Uterus (tissue), 4 donors: Measurements from ENCODE around the gene AHDC1. TPM values are rescaled to one million over a fixed set of nuclear protein-coding genes. Genes with fewer than 3 reads are reported as not detected.
A peak's percentile ranks its signal among the peaks of the same experiment; 100 is the strongest.

Experiments
- DNase-seq, 2 donors: peaks; one replicate each; pipeline ENCODE4 v3.0.0-alpha.2; 2019 to 2020
- H3K27ac ChIP-seq, 2 donors: fragments of 200-600 bp; sonication (generic); 1 replicate in 1 of 2; 2 replicates in 1 of 2; pipeline ENCODE4 v1.5.1; 2016 to 2018
- H3K27me3 ChIP-seq, 2 donors: fragments of 200-600 bp; sonication (generic); one replicate each; pipeline ENCODE4 v1.5.1; 2018 to 2019; ENCODE audit warnings: control low read depth in 1 of 2
- H3K36me3 ChIP-seq, 2 donors: fragments of 200-600 bp; sonication (generic); one replicate each; pipeline ENCODE4 v1.5.1; 2019; ENCODE audit warnings: control low read depth in 1 of 2
- H3K4me1 ChIP-seq, 2 donors: fragments of 200-600 bp; sonication (generic); one replicate each; pipeline ENCODE4 v1.5.1; 2018 to 2019; ENCODE audit warnings: control low read depth in 1 of 2
- H3K4me3 ChIP-seq, 2 donors: fragments of 200-600 bp; sonication (generic); 1 replicate in 1 of 2; 2 replicates in 1 of 2; pipeline ENCODE4 v1.5.1; 2018 to 2019; ENCODE audit warnings: mild to moderate bottlenecking in 1 of 2
- H3K9me3 ChIP-seq, 2 donors: fragments of 200-600 bp; sonication (generic); one replicate each; pipeline ENCODE4 v1.5.1; 2019; ENCODE audit warnings: control low read depth in 1 of 2
- CTCF ChIP-seq, 4 experiments: fragments of 200-600 bp in 2 of 4; fragments of 450-650 bp in 2 of 4; sonication (generic) in 2 of 4; IDR thresholded peaks; one replicate each; pipeline ENCODE4 v1.5.1; 2016 to 2019; ENCODE audit warnings: antibody characterized with exemption in 4 of 4, mild to moderate bottlenecking in 2 of 4, moderate library complexity in 1 of 4
- POLR2A ChIP-seq, 2 donors: fragments of 450-650 bp; IDR thresholded peaks; one replicate each; pipeline ENCODE4 v1.6.1; 2016; ENCODE audit warnings: antibody characterized with exemption in 2 of 2, mild to moderate bottlenecking in 1 of 2, moderate library complexity in 1 of 2
- intact Hi-C: fragments of 100-400 bp; cut with DNase I; formaldehyde crosslinking; loops from one replicate; pipeline ENCODE4 v1.15.1; 2023; ENCODE audit warnings: low total_unique reads
- total RNA-seq, 4 donors: library from RNA; depleted of rRNA in 3 of 4; stranded (reverse); fragments of >200 nt in 3 of 4; gene quantifications; one replicate each; pipeline versions ENCODE4 v1.1.0 to v1.2.4, GENCODE V29; 2014 to 2023
- donor health status: DM: yes; HTN: yes; CAD: no.

AHDC1 gene
- total RNA-seq, 4 donors from 2014 or later, result 11.2 to 179 (median 50.7) TPM

- DNase-seq, result no peak
- Histone ChIP-seq H3K36me3 (no peaks in the 10 kb centered on the region), H3K4me1 (peaks cover 41 to 66% of the 10 kb centered on the region in 2 donors), H3K27me3 (no peaks in the 10 kb centered on the region), H3K4me3 (no peak overlapping the region), H3K27ac (peak overlapping the region; percentile 92 to 96), H3K9me3 (no peaks in the 10 kb centered on the region)
- no peak for TF ChIP-seq CTCF (IDR thresholded peaks at IDR 0.05)
- no peak for TF ChIP-seq POLR2A (IDR thresholded peaks at IDR 0.05)
- intact Hi-C loops, result no loop called here
Observed at GRCh38 chr1:27560268-27561123, 43.4 kb downstream of the AHDC1 start.

GRCh38 chr1:27559466-27560030 lies 44.4 kb downstream of the AHDC1 start:
- H3K27ac ChIP-seq, result peak overlapping the region; percentile 92 to 96
- intact Hi-C loops, result loop anchor here (5.0 kb wide), 1 partner anchor 48 kb away; no protein-coding TSS in a partner anchor
- H3K4me1 ChIP-seq, result peaks cover 43 to 66% of the 10 kb centered on the region in 2 donors
- H3K36me3 ChIP-seq, result no peaks in the 10 kb centered on the region
- DNase-seq, result no peak
- H3K4me3 ChIP-seq, result no peak overlapping the region
- no peaks in the 10 kb centered on the region for H3K27me3 ChIP-seq
- TF ChIP-seq CTCF (IDR thresholded peaks at IDR 0.05) (no peak), POLR2A (IDR thresholded peaks at IDR 0.05) (no peak)
- H3K9me3 ChIP-seq, result no peaks in the 10 kb centered on the region

GRCh38 chr1:27557596-27558340 lies 46.2 kb downstream of the AHDC1 start:
- H3K4me1 ChIP-seq, result peaks cover 31 to 51% of the 10 kb centered on the region in 2 donors
- H3K4me3 ChIP-seq, result no peak overlapping the region
- TF ChIP-seq CTCF (IDR thresholded peaks at IDR 0.05), result no peak
- H3K27ac ChIP-seq, result peak overlapping the region; percentile 88 to 93
- H3K9me3 ChIP-seq, result no peaks in the 10 kb centered on the region
- H3K36me3 ChIP-seq, result no peaks in the 10 kb centered on the region
- H3K27me3 ChIP-seq, result no peaks in the 10 kb centered on the region
- DNase-seq, result peak in 1 of 2 donors; percentile 42
- intact Hi-C loops, result loop anchor here (2.0 to 5.0 kb wide), 2 partner anchors 50 to 61 kb away; no protein-coding TSS in a partner anchor

GRCh38 chr1:27556781-27557595 lies 47.0 kb downstream of the AHDC1 start:
- no peaks in the 10 kb centered on the region for H3K9me3 ChIP-seq
- no peaks in the 10 kb centered on the region for H3K27me3 ChIP-seq
- H3K4me3 ChIP-seq, result peak overlapping the region in 1 of 2 donors; percentile 15
- TF ChIP-seq POLR2A (IDR thresholded peaks at IDR 0.05) (peak in 1 of 2 donors; percentile 12), CTCF (IDR thresholded peaks at IDR 0.05) (peak; percentile 87 to 92 (median 91))
- H3K4me1 ChIP-seq, result peaks cover 25 to 43% of the 10 kb centered on the region in 2 donors
- H3K27ac ChIP-seq, result peak overlapping the region; percentile 88 to 93
- intact Hi-C loops, result loop anchor here (2.0 to 5.0 kb wide), 2 partner anchors 50 to 60 kb away; no protein-coding TSS in a partner anchor
- H3K36me3 ChIP-seq, result no peaks in the 10 kb centered on the region
- DNase-seq, result peak; percentile 95 to 97
